ENCODE data around the gene BTBD2.

Gene BTBD2

GRCh38 chr19:2050349-2050990 is 35.0 kb upstream of the BTBD2 start:
- no peak for DNase-seq

- peak; percentile 76 for DNase-seq
Observed at GRCh38 chr19:2049741-2050348, 34.3 kb upstream of the BTBD2 start.

GRCh38 chr19:2048959-2049740 is 33.6 kb upstream of the BTBD2 start:
- DNase-seq = peak; percentile 22

GRCh38 chr19:2048104-2048958 is 32.8 kb upstream of the BTBD2 start:
- no peak for DNase-seq

GRCh38 chr19:2047449-2048103 is 32.1 kb upstream of the BTBD2 start:
- peak; percentile 44 for DNase-seq

- peak; percentile 18 for DNase-seq
Observed at GRCh38 chr19:2047076-2047448, 31.5 kb upstream of the BTBD2 start.

- DNase-seq = no peak
Observed at GRCh38 chr19:2046046-2046907, 30.8 kb upstream of the BTBD2 start.

- DNase-seq = no peak
Observed at GRCh38 chr19:2045501-2046045, 30.1 kb upstream of the BTBD2 start.

- no peak for DNase-seq
Observed at GRCh38 chr19:2044709-2045500, 29.4 kb upstream of the BTBD2 start.

GRCh38 chr19:2043961-2044708 is 28.6 kb upstream of the BTBD2 start:
- peak; percentile 25 for DNase-seq

- no peak for DNase-seq
Observed at GRCh38 chr19:2043251-2043641, 27.7 kb upstream of the BTBD2 start.

- no peak for DNase-seq
Observed at GRCh38 chr19:2042485-2043250, 27.2 kb upstream of the BTBD2 start.

- peak; percentile 99 for DNase-seq
Observed at GRCh38 chr19:2041683-2042484, 26.4 kb upstream of the BTBD2 start.

- no peak for DNase-seq
Observed at GRCh38 chr19:2041433-2041682, 25.8 kb upstream of the BTBD2 start.

GRCh38 chr19:2040647-2041432 is 25.3 kb upstream of the BTBD2 start:
- no peak for DNase-seq

GRCh38 chr19:2039959-2040646 is 24.6 kb upstream of the BTBD2 start:
- DNase-seq = no peak
